NT2/D1 (cell line): ENCODE results near the gene SDC4.

ENCODE experiments used
- SUZ12 ChIP-seq: IDR thresholded peaks from 2 replicates; pipeline ENCODE4 v1.6.1; 2011; ENCODE audit not compliant: insufficient read length, insufficient read depth; ENCODE audit errors: extremely low read depth
- YY1 ChIP-seq: IDR thresholded peaks from 2 replicates; pipeline ENCODE4 v1.6.1; 2011; ENCODE audit not compliant: insufficient read length, insufficient read depth
- ZNF274 ChIP-seq: IDR thresholded peaks from 2 replicates; pipeline ENCODE4 v1.6.1; 2011; ENCODE audit warnings: mild to moderate bottlenecking, low read depth, low read length

GRCh38 chr20:45315672-45316071 is 32.6 kb downstream of the SDC4 start:
- no peak for TF ChIP-seq ZNF274
- no peak for TF ChIP-seq SUZ12
- TF ChIP-seq YY1 = no peak
